ENCODE results near the gene PTGES2.

Gene PTGES2

GRCh38 chr9:128121924-128122808 is 5.4 kb downstream of the PTGES2 start:
- no peaks in the 10 kb centered on the region for H3K27me3 ChIP-seq (replicated peaks; ENCODE audit: control insufficient read depth, insufficient read depth, low read length)

GRCh38 chr9:128121466-128121810 is 6.1 kb downstream of the PTGES2 start:
- H3K36me3 ChIP-seq (ENCODE audit: control insufficient read depth, insufficient read depth, low read length, severe bottlenecking): peaks cover 27% of the 10 kb centered on the region
- no peak for DNase-seq (ENCODE audit: low read depth)
- no peak overlapping the region for H3K4me3 ChIP-seq (ENCODE audit: low read length)
- peaks cover 14% of the 10 kb centered on the region for H3K4me1 ChIP-seq (ENCODE audit: control insufficient read depth, insufficient read depth, low read length)
- no peaks in the 10 kb centered on the region for H3K9me3 ChIP-seq (ENCODE audit: control insufficient read depth, low read length)
- no peak overlapping the region for H3K9ac ChIP-seq (ENCODE audit: low read length)
- H3K27me3 ChIP-seq (replicated peaks; ENCODE audit: control insufficient read depth, insufficient read depth, low read length): no peaks in the 10 kb centered on the region

More at GRCh38 chr9:128121924-128122808, 5.4 kb downstream of the PTGES2 start:
- Histone ChIP-seq H3K9me3 (ENCODE audit: control insufficient read depth, low read length) (no peaks in the 10 kb centered on the region), H3K9ac (ENCODE audit: low read length) (no peak overlapping the region), H3K36me3 (ENCODE audit: control insufficient read depth, insufficient read depth, low read length, severe bottlenecking) (peaks cover 27% of the 10 kb centered on the region), H3K4me3 (ENCODE audit: low read length) (no peak overlapping the region), H3K4me1 (ENCODE audit: control insufficient read depth, insufficient read depth, low read length) (peaks cover 15% of the 10 kb centered on the region)
- no peak for DNase-seq (ENCODE audit: low read depth)

GRCh38 chr9:128120741-128121465 is 6.6 kb downstream of the PTGES2 start:
- no peak for DNase-seq (ENCODE audit: low read depth)
- no peaks in the 10 kb centered on the region for H3K9me3 ChIP-seq (ENCODE audit: control insufficient read depth, low read length)
- H3K4me3 ChIP-seq (ENCODE audit: low read length): no peak overlapping the region
- no peak overlapping the region for H3K9ac ChIP-seq (ENCODE audit: low read length)
- no peaks in the 10 kb centered on the region for H3K27me3 ChIP-seq (replicated peaks; ENCODE audit: control insufficient read depth, insufficient read depth, low read length)
- H3K4me1 ChIP-seq (ENCODE audit: control insufficient read depth, insufficient read depth, low read length): peaks cover 8% of the 10 kb centered on the region
- H3K36me3 ChIP-seq (ENCODE audit: control insufficient read depth, insufficient read depth, low read length, severe bottlenecking): peaks cover 27% of the 10 kb centered on the region

DNA sequence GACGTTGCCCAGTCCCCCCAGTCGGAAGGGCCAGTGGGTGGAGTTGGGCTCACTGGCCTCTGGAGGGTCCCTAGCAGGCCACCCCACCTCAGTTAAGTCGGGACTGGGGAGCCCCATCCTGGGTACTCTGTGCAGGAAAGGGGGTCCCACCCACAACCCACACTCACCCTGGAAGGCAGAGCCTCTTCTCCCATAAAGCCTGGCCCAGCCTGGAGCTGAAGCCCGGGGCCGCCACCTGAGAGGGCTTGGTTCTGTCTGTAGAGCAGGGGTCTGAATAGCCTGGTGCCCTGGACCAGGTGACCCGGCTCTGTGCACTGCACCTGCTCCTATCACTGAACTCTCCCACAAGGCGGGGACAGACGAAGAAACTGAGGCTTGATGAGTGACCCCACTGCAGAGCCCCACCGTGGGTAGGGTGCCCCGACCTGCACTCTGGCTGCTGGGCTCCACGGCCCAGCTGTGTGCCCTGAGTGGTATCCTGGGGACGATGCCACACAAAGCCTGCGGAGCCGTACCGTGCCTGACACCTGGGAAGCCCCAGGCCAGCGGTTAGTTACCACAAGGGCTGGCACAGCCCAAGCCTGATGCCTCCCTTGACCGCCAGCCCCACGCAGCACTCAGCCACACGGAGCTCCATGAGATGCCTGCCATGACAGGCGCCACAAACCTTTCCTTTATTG is 7.3 kb downstream of the PTGES2 start:
- Histone ChIP-seq H3K9ac (ENCODE audit: low read length) (no peak overlapping the region), H3K9me3 (ENCODE audit: control insufficient read depth, low read length) (no peaks in the 10 kb centered on the region), H3K36me3 (ENCODE audit: control insufficient read depth, insufficient read depth, low read length, severe bottlenecking) (peaks cover 27% of the 10 kb centered on the region), H3K27me3 (replicated peaks; ENCODE audit: control insufficient read depth, insufficient read depth, low read length) (no peaks in the 10 kb centered on the region), H3K4me1 (ENCODE audit: control insufficient read depth, insufficient read depth, low read length) (peaks cover 1% of the 10 kb centered on the region), H3K4me3 (ENCODE audit: low read length) (no peak overlapping the region)
- DNase-seq (ENCODE audit: low read depth): no peak

DNA sequence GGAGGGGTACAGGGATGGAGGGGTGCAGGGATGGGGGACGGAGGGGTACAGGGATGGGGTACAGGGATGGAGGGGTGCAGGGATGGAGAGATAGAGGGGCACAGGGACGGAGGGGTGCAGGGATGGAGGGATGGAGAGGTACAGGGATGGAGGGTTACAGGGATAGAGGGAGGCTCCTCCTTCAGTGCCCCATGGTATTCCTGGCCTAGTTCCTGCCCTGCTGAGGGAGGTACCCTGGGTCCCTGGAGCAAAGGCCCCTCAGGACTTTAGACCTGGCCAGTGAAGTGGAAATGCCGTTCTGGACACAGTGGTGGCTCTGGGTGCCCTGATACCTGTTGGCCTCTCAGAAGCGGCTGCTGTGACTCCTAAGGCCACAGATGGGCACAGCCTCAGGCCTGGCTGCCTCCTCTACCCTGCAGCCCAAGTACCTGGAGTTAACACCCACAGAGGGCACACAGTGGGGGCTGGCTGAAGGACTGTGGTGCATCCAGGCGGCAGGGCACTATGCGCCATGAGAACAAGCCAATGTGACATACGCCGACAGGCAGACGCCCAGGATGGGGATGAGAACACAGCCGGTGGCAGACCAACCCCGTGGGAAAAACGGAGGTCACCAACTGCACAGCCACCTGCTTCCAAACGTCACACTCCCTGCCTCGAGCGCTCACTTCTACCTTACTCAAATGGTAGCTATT is 8.4 kb downstream of the PTGES2 start:
- no peak overlapping the region for H3K4me3 ChIP-seq (ENCODE audit: low read length)
- peaks cover 25% of the 10 kb centered on the region for H3K36me3 ChIP-seq (ENCODE audit: control insufficient read depth, insufficient read depth, low read length, severe bottlenecking)
- no peaks in the 10 kb centered on the region for H3K4me1 ChIP-seq (ENCODE audit: control insufficient read depth, insufficient read depth, low read length)
- H3K27me3 ChIP-seq (replicated peaks; ENCODE audit: control insufficient read depth, insufficient read depth, low read length): no peaks in the 10 kb centered on the region
- H3K9me3 ChIP-seq (ENCODE audit: control insufficient read depth, low read length): no peaks in the 10 kb centered on the region
- no peak for DNase-seq (ENCODE audit: low read depth)
- H3K9ac ChIP-seq (ENCODE audit: low read length): no peak overlapping the region

- Histone ChIP-seq H3K4me3 (ENCODE audit: low read length) (no peak overlapping the region), H3K36me3 (ENCODE audit: control insufficient read depth, insufficient read depth, low read length, severe bottlenecking) (peaks cover 20% of the 10 kb centered on the region), H3K9ac (ENCODE audit: low read length) (no peak overlapping the region), H3K4me1 (ENCODE audit: control insufficient read depth, insufficient read depth, low read length) (no peaks in the 10 kb centered on the region), H3K27me3 (replicated peaks; ENCODE audit: control insufficient read depth, insufficient read depth, low read length) (no peaks in the 10 kb centered on the region), H3K9me3 (ENCODE audit: control insufficient read depth, low read length) (no peaks in the 10 kb centered on the region)
- no peak for DNase-seq (ENCODE audit: low read depth)
Observed at GRCh38 chr9:128118472-128118857, 9.1 kb downstream of the PTGES2 start.

GRCh38 chr9:128117613-128118471 is 9.7 kb downstream of the PTGES2 start:
- no peak overlapping the region for H3K4me3 ChIP-seq (ENCODE audit: low read length)

DNA sequence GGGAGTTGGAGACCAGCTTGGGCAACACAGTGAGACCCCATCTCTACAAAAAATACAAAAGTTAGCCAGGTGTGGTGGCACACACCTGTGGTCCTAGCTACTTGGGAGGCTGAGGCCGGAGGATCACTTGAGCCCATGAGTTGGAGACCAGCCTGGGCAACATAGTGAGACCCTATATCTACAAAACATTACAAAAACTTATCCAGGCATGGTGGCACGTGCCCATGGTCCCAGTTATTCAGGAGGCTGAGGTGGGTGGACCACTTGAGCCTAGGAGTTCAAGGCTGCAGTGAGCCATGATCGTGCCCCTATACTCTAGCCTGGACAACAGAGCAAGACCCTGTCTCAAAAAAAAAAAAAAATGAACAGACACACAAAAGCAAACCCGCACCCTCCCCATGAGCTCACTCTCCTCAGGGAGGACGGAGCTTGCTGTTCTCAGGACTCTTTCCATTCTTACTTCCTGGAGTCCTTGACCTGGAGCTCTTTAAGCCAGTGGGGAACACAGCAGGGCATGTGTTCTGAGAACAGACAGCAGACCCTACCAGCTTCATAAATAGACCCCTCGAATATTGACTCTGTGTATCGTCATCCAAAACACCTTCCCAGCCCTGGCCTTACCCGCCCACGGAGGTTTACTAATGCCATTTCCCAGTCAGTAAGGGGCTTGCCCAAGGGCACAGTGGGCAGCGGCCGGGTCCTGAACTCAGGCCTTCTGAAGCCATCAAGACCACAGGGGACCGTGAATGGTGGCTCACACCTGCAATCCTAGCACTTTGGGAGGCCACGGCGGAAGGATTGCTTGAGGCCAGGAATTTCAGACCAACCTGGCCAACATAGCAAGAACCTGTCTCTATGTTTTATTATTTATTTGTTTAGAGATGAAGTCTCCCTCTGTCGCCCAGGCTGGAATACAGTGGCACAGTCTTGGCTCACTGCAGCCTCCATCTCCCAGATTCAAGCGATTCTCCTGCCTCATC is 11.1 kb downstream of the PTGES2 start:
- Histone ChIP-seq H3K4me1 (ENCODE audit: control insufficient read depth, insufficient read depth, low read length) (no peaks in the 10 kb centered on the region), H3K9me3 (ENCODE audit: control insufficient read depth, low read length) (no peaks in the 10 kb centered on the region), H3K4me3 (ENCODE audit: low read length) (no peak overlapping the region), H3K36me3 (ENCODE audit: control insufficient read depth, insufficient read depth, low read length, severe bottlenecking) (peaks cover 6% of the 10 kb centered on the region), H3K27me3 (replicated peaks; ENCODE audit: control insufficient read depth, insufficient read depth, low read length) (no peaks in the 10 kb centered on the region), H3K9ac (ENCODE audit: low read length) (no peak overlapping the region)
- DNase-seq (ENCODE audit: low read depth): no peak

More at GRCh38 chr9:128117613-128118471, 9.7 kb downstream of the PTGES2 start:
- Histone ChIP-seq H3K36me3 (ENCODE audit: control insufficient read depth, insufficient read depth, low read length, severe bottlenecking) (peaks cover 18% of the 10 kb centered on the region), H3K4me1 (ENCODE audit: control insufficient read depth, insufficient read depth, low read length) (no peaks in the 10 kb centered on the region), H3K27me3 (replicated peaks; ENCODE audit: control insufficient read depth, insufficient read depth, low read length) (no peaks in the 10 kb centered on the region), H3K9ac (ENCODE audit: low read length) (peak overlapping the region; percentile 25), H3K9me3 (ENCODE audit: control insufficient read depth, low read length) (no peaks in the 10 kb centered on the region)
- DNase-seq (ENCODE audit: low read depth): peak; percentile 96

GRCh38 chr9:128115187-128116103 is 12.1 kb downstream of the PTGES2 start:
- no peak overlapping the region for H3K4me3 ChIP-seq (ENCODE audit: low read length)
- H3K36me3 ChIP-seq (ENCODE audit: control insufficient read depth, insufficient read depth, low read length, severe bottlenecking): no peaks in the 10 kb centered on the region
- DNase-seq (ENCODE audit: low read depth): no peak
- no peaks in the 10 kb centered on the region for H3K4me1 ChIP-seq (ENCODE audit: control insufficient read depth, insufficient read depth, low read length)
- no peaks in the 10 kb centered on the region for H3K9me3 ChIP-seq (ENCODE audit: control insufficient read depth, low read length)
- H3K9ac ChIP-seq (ENCODE audit: low read length): no peak overlapping the region
- no peaks in the 10 kb centered on the region for H3K27me3 ChIP-seq (replicated peaks; ENCODE audit: control insufficient read depth, insufficient read depth, low read length)

All from adipocyte (in vitro differentiated cells).